Thyroid gland (tissue), 4 donors: ENCODE measurements around the gene TGM3. TPM values are rescaled to one million over a fixed set of nuclear protein-coding genes. Genes with fewer than 3 reads are reported as not detected.

Source experiments
- DNase-seq, 2 donors: peaks; one replicate each; pipeline ENCODE4 v3.0.0-alpha.2; 2019
- H3K27ac ChIP-seq, 3 donors: fragments of 200-600 bp; sonication (generic); 1 replicate in 2 of 3; 2 replicates in 1 of 3; pipeline ENCODE4 v1.5.1; 2016 to 2019; ENCODE audit warnings: mild to moderate bottlenecking in 1 of 3, moderate library complexity in 1 of 3
- H3K27me3 ChIP-seq: fragments of 200-600 bp; sonication (generic); one replicate; pipeline ENCODE4 v1.5.1; 2019
- H3K36me3 ChIP-seq, 2 donors: fragments of 200-600 bp; sonication (generic); one replicate each; pipeline ENCODE4 v1.5.1; 2016 to 2019
- H3K4me1 ChIP-seq, 2 donors: fragments of 200-600 bp; sonication (generic); one replicate each; pipeline ENCODE4 v1.5.1; 2017 to 2019
- H3K4me3 ChIP-seq, 3 donors: fragments of 200-600 bp; sonication (generic); replicated peaks in 1 of 3; 1 replicate in 2 of 3; 2 replicates in 1 of 3; pipeline ENCODE4 v1.5.1; 2016; ENCODE audit warnings: mild to moderate bottlenecking in 1 of 3
- H3K9me3 ChIP-seq: fragments of 200-600 bp; sonication (generic); one replicate; pipeline ENCODE4 v1.5.1; 2017
- POLR2A ChIP-seq, 2 donors: fragments of 450-650 bp; IDR thresholded peaks; one replicate each; pipeline ENCODE4 v1.6.1; 2017; ENCODE audit warnings: antibody characterized with exemption in 2 of 2, mild to moderate bottlenecking in 2 of 2, moderate library complexity in 1 of 2
- WGBS, 2 donors: methylation state at CpG; one replicate each; pipeline ENCODE4 v1.1.5; 2017; 5-methylcytosine and 5-hydroxymethylcytosine counted together
- intact Hi-C: fragments of 100-400 bp; cut with DNase I; formaldehyde crosslinking; loops from one replicate; pipeline ENCODE4 v1.15.1; 2023
- total RNA-seq, 4 donors: library from RNA; depleted of rRNA; stranded (reverse); fragments of >200 nt; gene quantifications; one replicate each; pipeline ENCODE4 v1.2.3, GENCODE V29; 2016
- TF ChIP-seq, protein P1 (sequence below), 6 experiments: fragments of 200-600 bp in 3 of 6; fragments of 450-650 bp in 3 of 6; sonication (generic) in 3 of 6; IDR thresholded peaks; one replicate each; pipeline ENCODE4 v1.5.1; 2016 to 2019; ENCODE audit warnings: antibody characterized with exemption in 6 of 6, mild to moderate bottlenecking in 2 of 6, inconsistent platforms in 1 of 6, moderate library complexity in 1 of 6

TGM3 gene
- total RNA-seq, 4 donors from 2014 or later = not detected

DNA sequence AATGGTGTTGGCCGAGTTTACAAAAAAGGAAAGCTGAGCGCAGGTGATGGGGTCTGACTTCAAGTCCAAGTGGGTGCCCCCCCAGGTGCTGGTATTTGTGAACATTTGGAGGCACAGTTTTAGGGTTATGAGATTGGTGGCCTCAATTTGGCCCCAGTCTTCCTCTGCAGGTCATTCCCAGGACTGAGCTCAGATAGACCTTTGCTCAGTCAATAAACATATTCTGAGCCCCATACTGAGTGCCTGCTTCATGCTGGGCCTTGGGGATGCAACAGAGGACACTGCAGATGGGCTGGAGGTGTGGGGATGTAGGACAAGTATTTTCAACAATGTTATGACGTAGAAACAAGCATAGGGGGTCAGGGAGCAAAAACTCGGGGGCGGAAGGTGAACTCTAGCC is 33.5 kb downstream of the TGM3 start:
- H3K27ac ChIP-seq = no peak overlapping the region
- TF ChIP-seq, protein P1, sequence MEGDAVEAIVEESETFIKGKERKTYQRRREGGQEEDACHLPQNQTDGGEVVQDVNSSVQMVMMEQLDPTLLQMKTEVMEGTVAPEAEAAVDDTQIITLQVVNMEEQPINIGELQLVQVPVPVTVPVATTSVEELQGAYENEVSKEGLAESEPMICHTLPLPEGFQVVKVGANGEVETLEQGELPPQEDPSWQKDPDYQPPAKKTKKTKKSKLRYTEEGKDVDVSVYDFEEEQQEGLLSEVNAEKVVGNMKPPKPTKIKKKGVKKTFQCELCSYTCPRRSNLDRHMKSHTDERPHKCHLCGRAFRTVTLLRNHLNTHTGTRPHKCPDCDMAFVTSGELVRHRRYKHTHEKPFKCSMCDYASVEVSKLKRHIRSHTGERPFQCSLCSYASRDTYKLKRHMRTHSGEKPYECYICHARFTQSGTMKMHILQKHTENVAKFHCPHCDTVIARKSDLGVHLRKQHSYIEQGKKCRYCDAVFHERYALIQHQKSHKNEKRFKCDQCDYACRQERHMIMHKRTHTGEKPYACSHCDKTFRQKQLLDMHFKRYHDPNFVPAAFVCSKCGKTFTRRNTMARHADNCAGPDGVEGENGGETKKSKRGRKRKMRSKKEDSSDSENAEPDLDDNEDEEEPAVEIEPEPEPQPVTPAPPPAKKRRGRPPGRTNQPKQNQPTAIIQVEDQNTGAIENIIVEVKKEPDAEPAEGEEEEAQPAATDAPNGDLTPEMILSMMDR (IDR thresholded peaks at IDR 0.05) = no peak
- TF ChIP-seq POLR2A (IDR thresholded peaks at IDR 0.05) = no peak
- 81 to 84% methylated on average over 5 of the region's 5 CpGs for WGBS, 2 donors

DNA sequence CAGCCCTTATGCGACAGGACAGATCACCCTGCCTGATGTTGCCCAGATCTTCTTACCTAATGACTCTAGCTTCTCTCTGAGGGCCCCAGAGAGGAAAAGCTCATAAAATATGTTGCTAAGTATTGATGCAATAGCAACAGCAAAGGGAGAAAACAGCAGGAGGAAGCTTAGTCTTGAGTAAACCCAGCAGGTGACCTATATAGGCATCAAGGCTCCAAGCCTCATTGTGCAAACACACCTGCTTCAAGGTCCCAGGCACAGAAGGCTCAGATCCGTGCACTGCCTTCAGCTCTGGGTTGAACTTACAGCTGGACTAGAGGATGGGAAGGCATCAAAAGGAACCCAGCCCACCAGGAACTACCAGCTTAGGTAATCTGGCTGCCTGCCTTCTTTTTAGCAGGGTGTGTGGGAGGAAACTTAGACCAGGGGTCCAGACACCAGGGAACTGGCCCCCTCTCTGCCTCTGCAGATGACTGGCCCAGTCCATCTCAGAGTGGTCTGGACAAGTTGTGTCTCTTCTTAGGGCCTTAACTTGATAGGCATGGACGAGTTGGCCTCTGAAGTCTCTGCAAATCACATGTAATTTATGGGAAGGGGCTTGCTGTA is 34.4 kb downstream of the TGM3 start:
- Histone ChIP-seq H3K4me3 (no peak overlapping the region), H3K36me3 (no peaks in the 10 kb centered on the region), H3K9me3 (no peaks in the 10 kb centered on the region), H3K27me3 (no peaks in the 10 kb centered on the region), H3K27ac (no peak overlapping the region), H3K4me1 (no peaks in the 10 kb centered on the region)
- 56 to 59% methylated on average over 3 of the region's 3 CpGs for WGBS, 2 donors
- DNase-seq = no peak
- intact Hi-C loops = no loop called here
- TF ChIP-seq POLR2A (IDR thresholded peaks at IDR 0.05) = no peak
- TF ChIP-seq, protein P1 (IDR thresholded peaks at IDR 0.05) = no peak

More for the DNA sequence above, 33.5 kb downstream of the TGM3 start:
- H3K4me3 ChIP-seq = no peak overlapping the region
- no peaks in the 10 kb centered on the region for H3K36me3 ChIP-seq
- DNase-seq = no peak
- H3K9me3 ChIP-seq = no peaks in the 10 kb centered on the region
- H3K4me1 ChIP-seq = no peaks in the 10 kb centered on the region
- intact Hi-C loops = no loop called here
- no peaks in the 10 kb centered on the region for H3K27me3 ChIP-seq

DNA sequence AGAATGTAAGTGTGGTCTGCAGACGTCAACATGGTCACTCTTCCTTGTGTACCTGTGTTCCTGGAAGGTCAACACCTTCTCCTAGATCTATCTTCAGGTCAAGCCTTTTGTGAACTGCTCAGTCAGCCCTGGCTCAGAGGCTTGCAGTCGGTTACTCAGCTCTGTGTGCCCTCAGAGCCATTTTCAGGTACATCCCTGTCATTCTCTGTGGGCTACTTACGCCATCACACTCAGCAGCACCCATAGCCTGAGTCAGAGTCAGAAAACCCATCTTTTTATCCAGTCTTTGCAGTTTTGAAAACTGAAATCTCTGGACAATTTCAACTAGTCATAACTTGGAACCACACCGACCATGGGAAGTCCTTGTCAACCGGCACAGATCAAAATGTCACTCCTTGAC is 35.3 kb downstream of the TGM3 start:
- no peak overlapping the region for H3K4me3 ChIP-seq
- H3K36me3 ChIP-seq = no peaks in the 10 kb centered on the region
- WGBS, 2 donors = 75 to 79% methylated on average over 5 of the region's 5 CpGs
- TF ChIP-seq POLR2A (IDR thresholded peaks at IDR 0.05) = no peak
- TF ChIP-seq, protein P1 (IDR thresholded peaks at IDR 0.05) = no peak
- no peak overlapping the region for H3K27ac ChIP-seq
- DNase-seq = no peak
- no peaks in the 10 kb centered on the region for H3K9me3 ChIP-seq
- no peaks in the 10 kb centered on the region for H3K4me1 ChIP-seq
- intact Hi-C loops = no loop called here
- H3K27me3 ChIP-seq = no peaks in the 10 kb centered on the region

DNA sequence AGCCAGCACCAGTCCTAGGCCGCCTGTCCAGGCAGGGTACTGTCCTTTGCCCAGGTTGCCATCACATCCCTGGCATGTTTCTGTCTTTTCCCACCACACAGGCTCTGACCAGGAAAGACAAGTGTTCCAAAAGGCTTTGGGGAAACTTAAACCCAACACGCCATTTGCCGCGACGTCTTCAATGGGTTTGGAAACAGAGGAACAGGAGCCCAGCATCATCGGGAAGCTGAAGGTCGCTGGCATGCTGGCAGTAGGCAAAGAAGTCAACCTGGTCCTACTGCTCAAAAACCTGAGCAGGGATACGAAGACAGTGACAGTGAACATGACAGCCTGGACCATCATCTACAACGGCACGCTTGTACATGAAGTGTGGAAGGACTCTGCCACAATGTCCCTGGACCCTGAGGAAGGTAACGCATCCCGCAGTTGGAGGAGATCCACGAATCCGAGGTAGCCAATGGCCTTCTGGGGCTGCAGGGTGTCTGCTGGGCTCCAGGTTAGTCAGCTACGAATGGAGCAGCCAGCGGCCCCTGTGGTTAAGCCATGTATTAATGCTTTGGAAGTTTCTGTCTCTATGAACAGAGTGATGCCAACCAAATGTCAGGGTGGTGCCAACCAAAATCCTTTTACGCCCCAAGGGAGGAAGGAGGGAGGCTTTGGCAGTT is 36.2 kb downstream of the TGM3 start:
- Histone ChIP-seq H3K36me3 (no peaks in the 10 kb centered on the region), H3K4me3 (no peak overlapping the region), H3K27me3 (no peaks in the 10 kb centered on the region), H3K4me1 (no peaks in the 10 kb centered on the region), H3K9me3 (no peaks in the 10 kb centered on the region), H3K27ac (no peak overlapping the region)
- intact Hi-C loops = no loop called here
- no peak for TF ChIP-seq POLR2A (IDR thresholded peaks at IDR 0.05)
- TF ChIP-seq, protein P1 (IDR thresholded peaks at IDR 0.05) = no peak
- 91 to 93% methylated on average over 16 to 17 of the region's 17 CpGs for WGBS, 2 donors
- DNase-seq = no peak

DNA sequence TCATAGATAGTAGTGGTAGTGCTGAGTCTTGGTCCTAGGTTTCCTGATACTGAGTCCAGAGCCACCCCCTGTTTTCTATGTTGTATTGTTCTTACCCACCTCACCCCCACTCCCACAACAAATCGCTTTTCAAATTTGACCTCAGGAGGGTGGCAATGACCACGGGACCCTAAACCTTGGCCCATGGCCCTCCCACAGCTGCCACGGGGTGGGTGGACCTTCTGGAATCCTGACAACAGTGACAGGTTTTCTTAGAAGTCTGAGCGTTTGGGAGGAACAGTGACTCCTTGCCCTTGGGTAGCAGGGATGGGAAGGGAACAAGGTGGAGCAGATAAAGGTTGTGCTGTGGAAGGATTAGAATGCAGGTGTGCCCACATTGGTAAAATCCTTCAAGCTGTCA is 36.9 kb downstream of the TGM3 start:
- Histone ChIP-seq H3K4me3 (no peak overlapping the region), H3K27ac (no peak overlapping the region), H3K4me1 (no peaks in the 10 kb centered on the region), H3K36me3 (no peaks in the 10 kb centered on the region), H3K9me3 (no peaks in the 10 kb centered on the region), H3K27me3 (no peaks in the 10 kb centered on the region)
- intact Hi-C loops = no loop called here
- WGBS, 2 donors = 56 to 64% methylated on average over 4 of the region's 4 CpGs
- TF ChIP-seq, protein P1 (IDR thresholded peaks at IDR 0.05) = no peak
- no peak for TF ChIP-seq POLR2A (IDR thresholded peaks at IDR 0.05)
- DNase-seq = no peak
